Measurements from ENCODE around the gene SOX1.

DNA sequence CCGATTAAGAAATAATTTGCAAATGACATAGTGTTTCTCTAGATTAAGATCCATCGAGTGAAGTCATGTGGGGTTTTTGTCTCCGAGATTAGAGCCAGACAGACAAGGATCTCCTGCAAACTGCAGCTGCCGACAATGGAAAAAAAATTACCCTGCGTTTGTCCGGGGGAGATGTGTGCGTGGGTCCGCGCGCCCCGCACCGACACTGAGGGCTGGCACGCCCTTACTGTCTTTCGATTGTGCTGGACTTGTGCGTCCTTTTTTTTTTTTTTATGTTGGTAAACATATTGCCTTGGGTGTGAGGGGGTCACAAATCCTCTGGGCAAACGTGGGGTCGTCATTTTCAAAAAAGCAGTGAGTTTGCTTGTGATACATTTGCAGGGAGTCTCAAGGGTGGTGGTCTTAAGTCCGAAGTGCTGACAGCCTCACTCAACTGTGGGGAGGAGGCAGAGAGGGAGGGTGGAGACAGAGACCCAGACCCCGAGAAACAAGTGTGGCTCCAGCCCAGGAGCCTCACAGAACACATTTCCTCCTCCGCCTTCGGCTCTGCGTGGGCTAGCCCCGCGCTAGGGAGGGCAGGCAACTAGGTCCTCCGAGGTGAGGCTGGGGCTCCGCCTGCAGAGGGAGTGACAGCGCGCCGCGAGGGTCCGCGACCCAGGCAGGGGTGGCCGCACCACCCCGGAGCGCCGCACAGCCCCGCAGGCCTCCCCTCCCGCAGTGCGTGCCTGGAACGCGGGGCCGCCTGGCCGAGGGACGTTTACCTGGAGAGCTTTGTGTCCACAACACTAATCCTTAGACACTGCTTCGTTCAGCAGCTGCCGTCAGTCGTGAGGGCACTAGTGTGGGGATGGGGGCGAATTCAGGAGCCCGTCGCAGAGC lies 11.7 kb upstream of the SOX1 start:
- TF ChIP-seq BHLHE40 (IDR thresholded peaks at IDR 0.05; ENCODE audit: borderline replicate concordance) (no peak), SP1 (IDR thresholded peaks at IDR 0.05) (no peak), FOXK2 (IDR thresholded peaks at IDR 0.05) (no peak), SUZ12 (IDR thresholded peaks at IDR 0.05) (no peak), ELF4 (IDR thresholded peaks at IDR 0.05) (no peak), FOXA1 (IDR thresholded peaks at IDR 0.05) (no peak), FOXM1 (IDR thresholded peaks at IDR 0.05; ENCODE audit: borderline replicate concordance) (no peak), ARNT (IDR thresholded peaks at IDR 0.05) (no peak), NFRKB (IDR thresholded peaks at IDR 0.05) (no peak), PKNOX1 (IDR thresholded peaks at IDR 0.05) (no peak), TARDBP (IDR thresholded peaks at IDR 0.05) (no peak)

All from HEK293T (cell line).